Epithelial cell of proximal tubule (primary cell): Measurements from ENCODE around the gene NRXN3. TPM values are rescaled to one million over a fixed set of nuclear protein-coding genes. Genes with fewer than 3 reads are reported as not detected.

Source experiments
- DNase-seq: peaks from one replicate; pipeline ENCODE4 v3.0.0-alpha.2; 2011; ENCODE audit warnings: low read depth
- H3K4me3 ChIP-seq: 2 replicates; pipeline ENCODE4 v1.5.1; 2011; ENCODE audit warnings: low read depth, mild to moderate bottlenecking, low read length
- total RNA-seq: library from RNA; depleted of rRNA; stranded (reverse); fragments of >200 nt; gene quantifications from 2 replicates; pipeline ENCODE4 v1.2.3, GENCODE V29; 2015
- TF ChIP-seq, protein P1 (sequence below): conservative IDR thresholded peaks from 2 replicates; pipeline ENCODE4 v1.5.1; 2012; ENCODE audit warnings: low read depth, mild to moderate bottlenecking, low read length

The NRXN3 gene
- total RNA-seq, 1 donor from 2014 or later = 1.2 TPM

DNA sequence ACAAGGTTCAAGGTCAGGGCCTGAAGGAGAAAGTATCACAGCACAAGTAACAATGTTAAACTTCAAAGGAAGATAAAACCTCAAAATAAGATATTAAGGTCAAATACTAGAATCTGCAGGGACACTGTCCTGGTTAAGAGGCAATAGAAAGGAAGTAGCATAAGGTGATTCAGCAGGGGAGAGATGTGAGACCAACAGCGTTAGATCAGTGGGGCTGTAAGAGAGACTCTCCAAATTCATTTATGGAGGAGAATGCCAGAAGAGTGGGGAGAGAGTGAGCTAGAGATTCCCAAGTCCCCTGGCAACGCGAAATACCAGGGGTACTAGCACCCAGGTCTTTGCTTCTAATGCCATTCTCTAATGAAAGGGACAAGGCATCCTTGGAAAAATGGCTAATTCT lies 1430.2 kb downstream of the NRXN3 start:
- H3K4me3 ChIP-seq = no peak overlapping the region
- DNase-seq = no peak
- TF ChIP-seq, protein P1, sequence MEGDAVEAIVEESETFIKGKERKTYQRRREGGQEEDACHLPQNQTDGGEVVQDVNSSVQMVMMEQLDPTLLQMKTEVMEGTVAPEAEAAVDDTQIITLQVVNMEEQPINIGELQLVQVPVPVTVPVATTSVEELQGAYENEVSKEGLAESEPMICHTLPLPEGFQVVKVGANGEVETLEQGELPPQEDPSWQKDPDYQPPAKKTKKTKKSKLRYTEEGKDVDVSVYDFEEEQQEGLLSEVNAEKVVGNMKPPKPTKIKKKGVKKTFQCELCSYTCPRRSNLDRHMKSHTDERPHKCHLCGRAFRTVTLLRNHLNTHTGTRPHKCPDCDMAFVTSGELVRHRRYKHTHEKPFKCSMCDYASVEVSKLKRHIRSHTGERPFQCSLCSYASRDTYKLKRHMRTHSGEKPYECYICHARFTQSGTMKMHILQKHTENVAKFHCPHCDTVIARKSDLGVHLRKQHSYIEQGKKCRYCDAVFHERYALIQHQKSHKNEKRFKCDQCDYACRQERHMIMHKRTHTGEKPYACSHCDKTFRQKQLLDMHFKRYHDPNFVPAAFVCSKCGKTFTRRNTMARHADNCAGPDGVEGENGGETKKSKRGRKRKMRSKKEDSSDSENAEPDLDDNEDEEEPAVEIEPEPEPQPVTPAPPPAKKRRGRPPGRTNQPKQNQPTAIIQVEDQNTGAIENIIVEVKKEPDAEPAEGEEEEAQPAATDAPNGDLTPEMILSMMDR = no peak

DNA sequence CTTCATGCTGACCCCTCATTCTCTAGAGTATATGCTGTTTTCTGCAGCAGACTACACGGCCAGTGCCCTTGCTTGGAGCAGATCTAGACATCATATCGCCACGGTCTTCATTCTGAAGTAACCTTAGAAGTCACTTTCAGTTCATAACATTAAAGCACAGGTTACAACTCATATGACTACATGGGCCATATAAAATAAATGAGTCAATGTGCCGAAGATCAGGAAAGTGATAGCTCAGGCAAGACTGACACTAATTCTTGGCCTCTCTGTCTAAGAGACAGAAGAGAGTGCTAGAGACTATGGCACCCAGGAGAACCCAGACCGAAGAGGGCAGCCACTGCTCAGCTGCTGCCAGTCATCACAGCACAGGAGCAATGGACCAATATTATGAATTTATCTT lies 1431.4 kb downstream of the NRXN3 start:
- TF ChIP-seq, protein P1 = no peak
- DNase-seq = no peak
- H3K4me3 ChIP-seq = no peak overlapping the region

DNA sequence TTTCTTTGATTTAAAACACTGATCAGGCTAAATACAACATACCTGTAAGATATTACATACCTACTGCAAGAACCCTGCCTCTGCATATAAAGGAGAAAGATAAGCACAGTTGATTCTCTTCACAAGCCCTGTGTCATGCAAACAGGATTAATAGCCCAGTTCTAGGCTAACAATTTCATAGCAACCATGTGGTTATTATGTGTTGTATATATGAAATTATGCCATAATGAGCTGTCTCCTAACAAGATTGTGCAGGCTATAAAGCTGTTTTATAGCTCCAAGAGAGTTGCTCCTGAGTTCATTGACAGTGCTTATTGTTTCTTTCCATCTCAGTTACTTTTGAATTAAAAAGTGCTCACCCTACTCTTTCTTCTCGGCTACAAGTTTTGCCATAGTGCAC lies 1431.9 kb downstream of the NRXN3 start:
- no peak overlapping the region for H3K4me3 ChIP-seq
- no peak for DNase-seq
- TF ChIP-seq, protein P1 = no peak

DNA sequence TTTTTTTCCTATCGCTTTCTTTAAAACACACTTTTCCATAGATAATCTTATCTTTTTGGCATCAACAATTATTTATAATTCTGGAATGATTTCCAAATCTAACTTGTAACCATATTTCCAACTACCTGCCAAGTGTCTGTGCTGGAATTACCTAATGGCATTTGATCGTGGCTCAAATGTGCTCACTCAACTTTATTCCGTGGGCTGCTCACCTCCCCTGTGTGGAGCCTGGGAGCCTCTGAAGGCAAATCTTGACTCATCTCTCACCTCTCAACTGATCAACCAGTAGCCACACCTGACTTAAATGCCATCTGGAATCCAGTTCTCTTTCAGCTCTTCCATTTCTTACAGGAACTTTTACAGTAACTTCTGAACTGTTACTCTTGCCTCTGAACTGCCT lies 1432.6 kb downstream of the NRXN3 start:
- H3K4me3 ChIP-seq = no peak overlapping the region
- TF ChIP-seq, protein P1 = no peak
- no peak for DNase-seq

DNA sequence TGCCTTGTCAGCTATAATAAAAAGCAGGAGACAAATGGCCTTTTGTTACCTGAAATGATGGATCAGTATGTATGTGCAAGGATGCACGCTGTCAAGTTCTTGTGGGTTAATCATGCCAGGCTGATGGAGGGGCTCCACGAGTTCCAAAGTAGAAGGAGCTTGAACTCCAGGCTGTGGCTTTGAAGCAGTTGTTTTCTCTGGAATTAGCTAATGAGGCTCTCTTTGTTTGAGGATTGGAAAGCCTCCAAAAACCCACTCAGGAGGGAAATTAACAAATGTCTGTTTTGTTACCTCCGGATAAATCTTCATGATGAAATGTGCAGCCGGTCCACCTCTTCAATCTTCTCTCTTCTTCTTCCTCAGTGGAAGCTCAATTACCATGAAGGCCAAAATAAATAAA lies 1435.7 kb downstream of the NRXN3 start:
- TF ChIP-seq, protein P1 = no peak
- DNase-seq = no peak

DNA sequence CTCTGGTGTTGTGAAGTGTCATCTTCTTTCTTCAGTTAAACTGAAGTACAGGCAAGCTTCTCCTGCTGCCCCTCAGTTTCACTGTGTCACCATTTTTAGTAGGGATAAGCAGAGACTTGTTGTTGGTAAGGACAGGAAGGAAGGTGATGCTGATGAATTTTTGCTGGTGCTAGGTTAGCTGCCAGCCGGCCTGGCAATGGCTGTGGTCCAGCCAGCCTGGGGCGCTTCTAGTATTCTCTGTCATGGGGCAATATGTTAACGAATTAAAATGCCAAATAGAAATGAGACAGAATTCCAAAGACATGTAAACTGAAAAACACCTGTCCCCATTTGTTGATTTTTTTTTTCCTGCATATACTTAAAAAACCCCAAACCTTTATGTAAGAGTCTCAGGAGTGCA lies 1438.3 kb downstream of the NRXN3 start:
- no peak overlapping the region for H3K4me3 ChIP-seq
- DNase-seq = no peak
- TF ChIP-seq, protein P1 = no peak

More for the DNA sequence above, 1435.7 kb downstream of the NRXN3 start:
- no peak overlapping the region for H3K4me3 ChIP-seq

DNA sequence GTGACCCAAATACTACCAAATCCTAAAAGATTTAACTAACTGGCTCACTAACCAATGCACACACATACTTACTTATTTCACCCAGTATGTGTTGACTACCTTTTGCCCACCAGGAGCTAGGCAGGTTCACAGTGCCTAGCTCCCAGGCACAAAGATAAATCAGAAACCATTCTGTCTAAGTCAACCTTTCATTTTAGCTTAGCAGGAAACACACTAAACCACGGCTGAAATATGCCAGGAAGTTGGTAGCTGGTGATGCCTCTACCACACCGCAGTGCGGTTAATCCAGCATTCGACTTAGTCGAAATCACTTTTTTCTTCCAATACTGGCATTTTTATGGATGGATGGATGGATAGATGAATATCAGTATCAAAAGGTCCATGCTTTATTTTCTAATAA lies 1443.5 kb downstream of the NRXN3 start:
- no peak overlapping the region for H3K4me3 ChIP-seq
- DNase-seq = no peak
- TF ChIP-seq, protein P1 = no peak
